ENCODE data around the gene TTBK1.
A peak's percentile ranks its signal among the peaks of the same experiment; 100 is the strongest.

GRCh38 chr6:43334466-43335095 is 91.3 kb downstream of the TTBK1 start:
- TF ChIP-seq CTCF (IDR thresholded peaks at IDR 0.05 in 8 of 11, conservative IDR thresholded peaks at IDR 0.05 in 3 of 11) (peak in 8 of 11 experiments; percentile 15 to 50 (median 41)), POLR2AphosphoS5 (IDR thresholded peaks at IDR 0.05) (no peak)
